ENCODE results near the gene LHFPL2. TPM values are rescaled to one million over a fixed set of nuclear protein-coding genes. Genes with fewer than 3 reads are reported as not detected.

LHFPL2 gene
- total and polyA plus RNA-seq, 9 of the 15 experiments (the other 6 are each of a cell fraction or from before 2014, with no cell fraction given), result 1.0 to 6.6 (median 4.6) TPM

- TF ChIP-seq BRF2 (IDR thresholded peaks at IDR 0.05; ENCODE audit: borderline replicate concordance, insufficient read depth, insufficient read length), result no peak
- no peak for TF ChIP-seq MED1 (CRISPR knock-in tag; IDR thresholded peaks at IDR 0.05; ENCODE audit: borderline replicate concordance)
- no peak for TF ChIP-seq SNIP1 (IDR thresholded peaks at IDR 0.05; ENCODE audit: low read depth)
- TF ChIP-seq ZNF639 (CRISPR knock-in tag; conservative IDR thresholded peaks at IDR 0.05 in 1 of 2, IDR thresholded peaks at IDR 0.05 in 1 of 2), result peak in 1 of 2 experiments; percentile 80; a peak in 2 of 4 replicates
- TF ChIP-seq LEF1 (IDR thresholded peaks at IDR 0.05), result peak; percentile 93
- no peak for TF ChIP-seq MTF1 (CRISPR knock-in tag; IDR thresholded peaks at IDR 0.05; ENCODE audit: borderline replicate concordance)
- TF ChIP-seq SETDB1 (IDR thresholded peaks at IDR 0.05; ENCODE audit: low read length), result no peak
- TF ChIP-seq ZNF253 (CRISPR knock-in tag; conservative IDR thresholded peaks at IDR 0.05), result no peak
- TF ChIP-seq MCM7 (IDR thresholded peaks at IDR 0.05), result no peak
- no peak for TF ChIP-seq ESRRB (CRISPR knock-in tag; IDR thresholded peaks at IDR 0.05; ENCODE audit: borderline replicate concordance)
- TF ChIP-seq ZNF644 (tag; IDR thresholded peaks at IDR 0.05; ENCODE audit: low read depth), result 0 out of 2 replicates have a peak, but pooled peaks have one; percentile 57
- TF ChIP-seq ZNF76 (CRISPR knock-in tag; IDR thresholded peaks at IDR 0.05; ENCODE audit: borderline replicate concordance), result no peak
- no peak for TF ChIP-seq ZBTB43 (CRISPR knock-in tag; IDR thresholded peaks at IDR 0.05)
- TF ChIP-seq HMG20B (CRISPR knock-in tag; IDR thresholded peaks at IDR 0.05), result no peak
- no peak for TF ChIP-seq RNF219 (CRISPR knock-in tag; IDR thresholded peaks at IDR 0.05)
- TF ChIP-seq POLR2G (IDR thresholded peaks at IDR 0.05; ENCODE audit: low read depth, low read length), result no peak
- no peak for TF ChIP-seq CAMTA2 (CRISPR knock-in tag; conservative IDR thresholded peaks at IDR 0.05)
- TF ChIP-seq CSDE1 (IDR thresholded peaks at IDR 0.05), result no peak
- TF ChIP-seq RFX7 (CRISPR knock-in tag; IDR thresholded peaks at IDR 0.05), result no peak
- 0 out of 2 replicates have a peak, but pooled peaks have one; percentile 28 for TF ChIP-seq NR2C1 (IDR thresholded peaks at IDR 0.05)
- peak; percentile 68 for TF ChIP-seq NR2C1 (tag; IDR thresholded peaks at IDR 0.05)
- no peak for TF ChIP-seq SMAD2 (IDR thresholded peaks at IDR 0.05; ENCODE audit: low read depth, low read length)
- no peak for TF ChIP-seq ZNF830 (CRISPR knock-in tag; IDR thresholded peaks at IDR 0.05)
- TF ChIP-seq U2AF2 (optimal IDR thresholded peaks at IDR 0.05; ENCODE audit: low read depth, low read length), result no peak
- no peak for TF ChIP-seq RBFOX2 (IDR thresholded peaks at IDR 0.05; ENCODE audit: low read depth, low read length)
Observed at GRCh38 chr5:78587775-78588291, 60.7 kb downstream of the LHFPL2 start (continued).

All from K562 (cell line).